ENCODE results near the gene NANOS3.

The NANOS3 gene

DNA sequence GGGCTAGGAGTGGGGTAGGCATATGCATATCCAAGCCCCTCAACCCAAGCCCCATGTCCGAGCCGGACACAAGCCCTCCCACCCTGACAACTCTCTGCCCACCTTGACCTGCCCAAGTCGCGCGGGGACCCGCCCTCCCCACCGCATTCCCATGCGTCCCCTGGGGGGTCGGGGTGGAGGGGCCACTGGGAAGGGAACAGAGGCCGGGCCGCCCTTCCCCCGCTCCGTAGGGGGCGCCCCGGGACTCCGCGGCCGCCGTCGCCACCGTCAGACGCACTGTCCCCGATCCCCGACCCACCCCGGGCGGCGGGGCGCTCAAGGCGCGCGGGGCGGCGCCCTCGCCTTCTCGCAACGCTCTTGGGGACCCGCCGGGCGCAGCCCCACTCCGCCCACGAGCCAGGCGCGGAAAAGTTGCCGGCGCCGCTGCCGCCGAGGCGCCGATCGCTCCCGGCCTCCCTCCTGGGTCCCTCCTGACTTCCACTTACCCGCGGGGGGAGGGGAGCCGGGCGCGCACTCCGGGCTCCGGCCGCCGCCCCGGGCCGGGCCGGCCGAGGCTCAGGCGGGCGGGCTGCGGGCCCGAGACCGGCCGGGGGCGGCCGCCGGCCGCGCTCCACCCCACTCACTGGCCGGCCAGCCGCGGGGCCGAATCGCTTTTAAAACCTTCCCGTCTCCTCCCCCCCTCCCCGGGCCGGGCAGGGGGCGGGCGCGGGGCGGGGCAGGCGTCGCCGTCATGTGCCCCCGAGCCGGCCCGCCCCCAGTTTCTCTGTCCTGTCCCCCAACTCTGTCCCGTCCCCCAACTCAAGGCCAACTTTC, 34.4 kb upstream of the NANOS3 start:
- in situ Hi-C loops (cut with HindIII; ENCODE audit: low pct_ligation_motif_present, low sequenced_read_pairs): no loop called here
- no peak for DNase-seq
- peak overlapping the region; percentile 96 for H3K27ac ChIP-seq
- TF ChIP-seq, protein P1, sequence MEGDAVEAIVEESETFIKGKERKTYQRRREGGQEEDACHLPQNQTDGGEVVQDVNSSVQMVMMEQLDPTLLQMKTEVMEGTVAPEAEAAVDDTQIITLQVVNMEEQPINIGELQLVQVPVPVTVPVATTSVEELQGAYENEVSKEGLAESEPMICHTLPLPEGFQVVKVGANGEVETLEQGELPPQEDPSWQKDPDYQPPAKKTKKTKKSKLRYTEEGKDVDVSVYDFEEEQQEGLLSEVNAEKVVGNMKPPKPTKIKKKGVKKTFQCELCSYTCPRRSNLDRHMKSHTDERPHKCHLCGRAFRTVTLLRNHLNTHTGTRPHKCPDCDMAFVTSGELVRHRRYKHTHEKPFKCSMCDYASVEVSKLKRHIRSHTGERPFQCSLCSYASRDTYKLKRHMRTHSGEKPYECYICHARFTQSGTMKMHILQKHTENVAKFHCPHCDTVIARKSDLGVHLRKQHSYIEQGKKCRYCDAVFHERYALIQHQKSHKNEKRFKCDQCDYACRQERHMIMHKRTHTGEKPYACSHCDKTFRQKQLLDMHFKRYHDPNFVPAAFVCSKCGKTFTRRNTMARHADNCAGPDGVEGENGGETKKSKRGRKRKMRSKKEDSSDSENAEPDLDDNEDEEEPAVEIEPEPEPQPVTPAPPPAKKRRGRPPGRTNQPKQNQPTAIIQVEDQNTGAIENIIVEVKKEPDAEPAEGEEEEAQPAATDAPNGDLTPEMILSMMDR (IDR thresholded peaks at IDR 0.05; ENCODE audit: low read depth, low read length, missing control alignments): no peak
- no peaks in the 10 kb centered on the region for H3K27me3 ChIP-seq (replicated peaks)
- peaks cover 32% of the 10 kb centered on the region for H3K36me3 ChIP-seq (replicated peaks)
- H3K4me3 ChIP-seq (ENCODE audit: low read depth, low read length): peak overlapping the region; percentile 80

DNA sequence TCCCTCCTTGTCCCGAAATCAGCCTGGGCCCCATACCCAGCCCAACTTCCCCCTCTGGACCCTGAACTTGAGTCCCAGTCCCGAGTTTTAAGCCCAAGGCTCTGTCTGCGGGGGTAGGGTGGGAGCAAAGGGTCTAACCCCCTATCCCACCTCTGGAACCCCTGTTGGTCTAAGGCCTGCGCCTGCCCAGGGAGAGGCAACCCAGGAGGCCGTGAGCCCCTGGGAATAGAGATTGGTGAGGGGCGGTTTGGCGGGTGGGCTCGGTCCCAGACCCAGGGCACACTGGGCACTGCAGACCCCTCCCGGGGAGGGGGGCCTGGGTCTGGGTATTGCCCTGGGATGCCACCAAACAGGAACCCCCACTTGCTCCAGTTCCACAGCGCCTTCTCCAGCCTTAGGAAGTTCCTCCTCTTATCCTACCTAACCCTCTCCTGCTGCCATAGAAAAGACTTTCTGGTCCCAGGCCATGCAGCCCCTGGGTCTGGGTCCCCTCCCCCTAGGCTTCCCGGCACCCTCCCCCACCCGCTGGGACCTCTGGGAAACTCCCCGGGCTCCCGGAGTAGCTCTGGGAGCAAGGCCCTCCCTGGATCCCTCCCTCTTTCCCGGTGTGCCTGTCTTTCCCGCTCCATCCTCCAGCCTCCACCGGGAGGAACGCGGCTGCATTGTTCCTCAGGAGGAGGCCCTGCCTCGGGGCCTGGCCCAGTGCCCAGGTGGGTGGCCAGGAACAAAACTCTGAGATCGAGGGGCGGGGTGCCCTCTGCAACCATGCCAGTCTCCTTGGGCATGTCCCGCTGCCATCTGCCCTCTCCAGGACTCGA, 33.6 kb upstream of the NANOS3 start:
- DNase-seq: no peak
- peak overlapping the region; percentile 61 for H3K4me3 ChIP-seq (ENCODE audit: low read depth, low read length)
- peaks cover 26% of the 10 kb centered on the region for H3K36me3 ChIP-seq (replicated peaks)
- peak overlapping the region; percentile 96 for H3K27ac ChIP-seq
- TF ChIP-seq, protein P1 (IDR thresholded peaks at IDR 0.05; ENCODE audit: low read depth, low read length, missing control alignments): no peak
- H3K27me3 ChIP-seq (replicated peaks): no peaks in the 10 kb centered on the region
- in situ Hi-C loops (cut with HindIII; ENCODE audit: low pct_ligation_motif_present, low sequenced_read_pairs): no loop called here

DNA sequence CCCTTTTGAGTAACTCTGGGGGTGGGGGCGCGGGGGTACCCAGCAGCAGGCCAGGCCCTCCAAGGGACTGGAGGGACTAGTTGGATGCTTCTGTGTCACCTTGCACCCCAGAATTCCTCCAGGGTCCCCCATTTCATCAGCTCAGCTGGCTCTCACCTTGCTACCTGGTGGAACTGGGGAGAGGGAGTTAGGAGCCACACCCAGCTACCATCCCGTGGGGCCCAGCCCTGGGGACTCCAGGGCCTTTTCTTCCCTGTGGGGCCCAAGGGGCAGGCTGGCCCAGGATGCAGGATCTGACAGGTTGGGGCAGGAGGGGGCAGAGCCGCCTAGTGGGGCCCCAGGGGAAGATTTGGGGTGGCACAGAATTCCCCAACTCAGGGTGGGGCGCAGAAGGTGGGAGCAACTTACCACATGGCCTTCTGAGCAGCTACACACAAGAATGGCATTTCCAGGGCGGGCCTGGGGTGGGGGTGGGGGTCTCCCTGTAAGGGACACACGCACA, 32.8 kb upstream of the NANOS3 start:
- TF ChIP-seq, protein P1 (IDR thresholded peaks at IDR 0.05; ENCODE audit: low read depth, low read length, missing control alignments): no peak
- in situ Hi-C loops (cut with HindIII; ENCODE audit: low pct_ligation_motif_present, low sequenced_read_pairs): no loop called here
- H3K27ac ChIP-seq: no peak overlapping the region
- peaks cover 20% of the 10 kb centered on the region for H3K36me3 ChIP-seq (replicated peaks)
- no peak overlapping the region for H3K4me3 ChIP-seq (ENCODE audit: low read depth, low read length)
- H3K27me3 ChIP-seq (replicated peaks): no peaks in the 10 kb centered on the region
- DNase-seq: no peak

DNA sequence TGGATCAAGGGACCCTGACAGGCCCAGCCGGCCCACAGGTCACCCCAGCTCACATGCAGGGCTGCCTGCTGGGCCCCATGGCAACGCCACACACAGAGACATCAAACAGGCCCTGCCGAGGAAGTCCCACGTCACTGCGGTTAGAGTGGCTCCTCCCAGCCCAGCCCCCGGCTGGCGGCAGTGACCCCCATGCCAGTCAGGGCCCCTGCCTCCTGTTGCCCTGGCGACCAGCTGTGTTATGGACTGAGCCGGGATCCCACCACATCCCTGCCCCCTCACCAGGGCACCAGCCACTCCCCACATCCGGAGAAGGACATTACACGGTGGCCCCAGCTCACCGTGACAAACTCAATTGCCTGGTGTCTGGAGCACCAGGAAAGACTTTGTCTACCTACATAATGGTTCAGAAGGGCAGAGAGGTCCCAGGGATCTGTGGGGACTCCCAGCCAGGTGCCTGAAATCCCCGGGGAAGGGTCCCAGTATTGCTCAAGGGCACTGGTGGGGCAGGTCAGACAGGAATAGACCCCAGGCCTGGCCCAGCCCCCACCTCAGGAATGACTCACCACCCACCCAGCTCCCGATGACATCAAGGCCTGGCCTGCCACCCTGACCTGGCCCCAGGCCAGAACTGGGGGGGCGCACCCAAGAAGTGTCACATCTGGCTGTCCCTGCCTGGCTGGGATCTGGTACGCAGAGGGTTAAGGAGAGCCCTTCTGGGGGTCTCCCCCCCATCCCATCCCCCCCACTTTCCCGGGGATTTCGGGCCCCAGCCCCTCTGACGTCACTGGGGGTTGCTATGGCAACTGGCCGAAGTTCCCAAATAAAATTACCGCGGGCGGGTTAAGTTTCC, 30.2 kb upstream of the NANOS3 start:
- Histone ChIP-seq H3K4me3 (ENCODE audit: low read depth, low read length) (peak overlapping the region; percentile 29), H3K27me3 (replicated peaks) (no peaks in the 10 kb centered on the region), H3K27ac (peak overlapping the region; percentile 96), H3K36me3 (replicated peaks) (peaks cover 6% of the 10 kb centered on the region)
- peak; percentile 96 for DNase-seq
- in situ Hi-C loops (cut with HindIII; ENCODE audit: low pct_ligation_motif_present, low sequenced_read_pairs): no loop called here
- TF ChIP-seq, protein P1 (IDR thresholded peaks at IDR 0.05; ENCODE audit: low read depth, low read length, missing control alignments): no peak

Measured in brain microvascular endothelial cell (primary cell).